Esophagus squamous epithelium (tissue), 5 donors: Measurements from ENCODE around the gene VSX1. TPM values are rescaled to one million over a fixed set of nuclear protein-coding genes. Genes with fewer than 3 reads are reported as not detected.

Experiments used
- DNase-seq: peaks from one replicate; lab custom pipeline; 2025; lab: John Stamatoyannopoulos, UW
- H3K27ac ChIP-seq, 4 donors: fragments of 200-600 bp; sonication (generic); one replicate each; pipeline ENCODE4 v1.5.1; 2016 to 2019; ENCODE audit warnings: mild to moderate bottlenecking in 1 of 4
- H3K27me3 ChIP-seq, 4 donors: fragments of 200-600 bp; sonication (generic); 1 replicate in 3 of 4; 2 replicates in 1 of 4; pipeline versions ENCODE4 v1.5.1 to v1.6.0; 2017 to 2021; ENCODE audit warnings: antibody characterized with exemption in 1 of 4
- H3K36me3 ChIP-seq, 3 donors: fragments of 200-600 bp; sonication (generic); one replicate each; pipeline ENCODE4 v1.5.1; 2016 to 2019
- H3K4me1 ChIP-seq, 3 donors: fragments of 200-600 bp; sonication (generic); one replicate each; pipeline ENCODE4 v1.5.1; 2017 to 2019
- H3K4me3 ChIP-seq, 4 donors: fragments of 200-600 bp; sonication (generic); 1 replicate in 3 of 4; 2 replicates in 1 of 4; pipeline ENCODE4 v1.5.1; 2016 to 2019; ENCODE audit warnings: mild to moderate bottlenecking in 2 of 4, moderate library complexity in 1 of 4
- H3K9me3 ChIP-seq, 3 donors: fragments of 200-600 bp; sonication (generic); one replicate each; pipeline ENCODE4 v1.5.1; 2016 to 2019
- POLR2A ChIP-seq, 4 donors: fragments of 450-650 bp; IDR thresholded peaks; one replicate each; pipeline ENCODE4 v1.6.1; 2017; ENCODE audit warnings: antibody characterized with exemption in 4 of 4, mild to moderate bottlenecking in 4 of 4, moderate library complexity in 3 of 4
- WGBS, 2 donors: methylation state at CpG; one replicate each; pipeline ENCODE4 v1.1.5; 2018; 5-methylcytosine and 5-hydroxymethylcytosine counted together
- intact Hi-C: fragments of 100-400 bp; cut with DNase I; formaldehyde crosslinking; loops from one replicate; pipeline ENCODE4 v1.15.0; 2022
- total RNA-seq, 4 donors: library from RNA; depleted of rRNA; stranded (reverse); fragments of >200 nt; gene quantifications; one replicate each; pipeline ENCODE4 v1.1.0, GENCODE V29; 2016
- TF ChIP-seq, protein P1 (sequence below), 6 experiments: fragments of 450-650 bp in 4 of 6; fragments of 200-600 bp in 2 of 6; sonication (generic) in 2 of 6; IDR thresholded peaks; one replicate each; pipeline ENCODE4 v1.5.1; 2016 to 2019; ENCODE audit warnings: antibody characterized with exemption in 6 of 6, mild to moderate bottlenecking in 4 of 6, moderate library complexity in 4 of 6
- donor health status: DM: yes; HTN: yes; CAD: no.

The VSX1 gene
- total RNA-seq, 4 donors from 2014 or later: not detected

DNA sequence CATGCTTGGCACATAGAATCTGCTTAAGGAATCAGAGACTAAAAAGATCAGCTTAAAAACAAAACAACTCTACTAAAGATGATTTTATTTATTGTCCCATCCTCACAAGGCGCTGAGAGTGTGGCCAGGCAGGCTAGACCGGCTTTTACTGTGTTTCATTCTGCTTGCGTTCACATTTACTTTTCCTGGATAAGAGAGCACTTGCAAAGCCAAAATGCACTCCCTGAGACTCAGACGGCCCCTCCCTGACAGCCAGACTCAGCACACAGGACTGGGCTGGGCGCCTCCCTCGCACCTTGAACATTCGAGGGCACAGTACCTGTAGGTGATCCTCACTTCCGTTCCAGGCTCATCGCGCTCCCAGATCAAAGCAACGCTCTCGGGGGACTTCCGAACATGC lies 34.2 kb downstream of the VSX1 start:
- intact Hi-C loops: no loop called here
- H3K4me3 ChIP-seq: no peak overlapping the region
- peak overlapping the region in 3 of 4 donors; percentile 46 to 96 (median 74) for H3K27ac ChIP-seq
- 68 to 83% methylated on average over 8 to 10 of the region's 13 CpGs for WGBS, 2 donors
- H3K4me1 ChIP-seq: peaks cover 41 to 96% (median 61%) of the 10 kb centered on the region in 3 donors
- no peaks in the 10 kb centered on the region for H3K27me3 ChIP-seq
- DNase-seq: no peak
- peaks cover 0 to 32% (median 7%) of the 10 kb centered on the region in 3 donors for H3K36me3 ChIP-seq
- H3K9me3 ChIP-seq: no peaks in the 10 kb centered on the region
- TF ChIP-seq, protein P1, sequence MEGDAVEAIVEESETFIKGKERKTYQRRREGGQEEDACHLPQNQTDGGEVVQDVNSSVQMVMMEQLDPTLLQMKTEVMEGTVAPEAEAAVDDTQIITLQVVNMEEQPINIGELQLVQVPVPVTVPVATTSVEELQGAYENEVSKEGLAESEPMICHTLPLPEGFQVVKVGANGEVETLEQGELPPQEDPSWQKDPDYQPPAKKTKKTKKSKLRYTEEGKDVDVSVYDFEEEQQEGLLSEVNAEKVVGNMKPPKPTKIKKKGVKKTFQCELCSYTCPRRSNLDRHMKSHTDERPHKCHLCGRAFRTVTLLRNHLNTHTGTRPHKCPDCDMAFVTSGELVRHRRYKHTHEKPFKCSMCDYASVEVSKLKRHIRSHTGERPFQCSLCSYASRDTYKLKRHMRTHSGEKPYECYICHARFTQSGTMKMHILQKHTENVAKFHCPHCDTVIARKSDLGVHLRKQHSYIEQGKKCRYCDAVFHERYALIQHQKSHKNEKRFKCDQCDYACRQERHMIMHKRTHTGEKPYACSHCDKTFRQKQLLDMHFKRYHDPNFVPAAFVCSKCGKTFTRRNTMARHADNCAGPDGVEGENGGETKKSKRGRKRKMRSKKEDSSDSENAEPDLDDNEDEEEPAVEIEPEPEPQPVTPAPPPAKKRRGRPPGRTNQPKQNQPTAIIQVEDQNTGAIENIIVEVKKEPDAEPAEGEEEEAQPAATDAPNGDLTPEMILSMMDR (IDR thresholded peaks at IDR 0.05): no peak
- no peak for TF ChIP-seq POLR2A (IDR thresholded peaks at IDR 0.05)

DNA sequence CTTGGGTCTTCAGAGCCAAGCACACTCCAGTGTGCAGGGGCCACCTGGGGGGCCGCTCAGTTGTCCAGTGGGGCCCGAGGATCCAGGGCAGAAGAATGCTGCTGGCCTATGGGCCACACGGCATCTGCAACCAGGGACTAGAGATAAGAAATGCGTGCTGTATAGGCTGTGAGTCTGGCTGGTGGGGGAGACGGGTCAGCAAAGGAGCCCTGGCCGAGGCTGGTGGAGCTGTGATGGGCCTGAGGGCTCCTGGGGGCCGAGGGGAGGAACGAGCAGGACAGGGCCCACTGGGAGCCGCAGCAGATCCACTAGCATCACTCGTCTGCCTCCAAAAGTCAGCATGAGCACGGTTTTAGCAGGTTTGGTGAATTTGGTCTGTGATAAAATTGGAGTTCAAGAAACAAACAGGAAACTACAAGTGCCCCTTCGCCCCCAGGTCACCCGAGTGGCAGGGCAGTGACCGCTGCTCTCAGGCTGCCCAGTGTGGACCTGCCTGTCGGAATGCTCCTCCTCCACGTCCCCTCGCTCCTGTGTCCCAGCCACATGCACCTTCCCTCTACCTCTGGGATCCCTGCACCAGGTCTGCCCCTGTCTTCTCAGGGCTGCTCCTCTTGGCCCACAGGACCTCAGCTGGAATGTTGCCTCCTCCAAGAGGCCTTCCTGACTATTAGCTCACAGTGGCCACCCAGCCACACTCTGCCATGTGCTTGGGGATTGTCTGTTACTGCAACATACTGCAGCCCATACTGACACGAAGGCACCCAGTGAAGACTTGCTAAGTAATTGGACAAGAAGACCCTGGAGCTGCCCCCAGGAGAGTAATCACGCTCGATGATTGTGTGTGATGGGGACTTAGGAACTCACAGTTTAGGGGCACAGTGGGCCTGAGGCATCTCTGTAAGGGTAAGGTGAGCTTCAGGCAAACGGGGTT lies 34.9 kb downstream of the VSX1 start:
- DNase-seq: no peak
- Histone ChIP-seq H3K4me1 (peaks cover 41 to 96% (median 61%) of the 10 kb centered on the region in 3 donors), H3K36me3 (peaks cover 0 to 32% (median 7%) of the 10 kb centered on the region in 3 donors), H3K4me3 (no peak overlapping the region), H3K9me3 (no peaks in the 10 kb centered on the region), H3K27ac (peak overlapping the region in 3 of 4 donors; percentile 32 to 96 (median 64)), H3K27me3 (no peaks in the 10 kb centered on the region)
- TF ChIP-seq POLR2A (IDR thresholded peaks at IDR 0.05): no peak
- TF ChIP-seq, protein P1 (IDR thresholded peaks at IDR 0.05): no peak
- 79 to 91% methylated on average over 10 to 19 of the region's 21 CpGs for WGBS, 2 donors
- intact Hi-C loops: no loop called here

DNA sequence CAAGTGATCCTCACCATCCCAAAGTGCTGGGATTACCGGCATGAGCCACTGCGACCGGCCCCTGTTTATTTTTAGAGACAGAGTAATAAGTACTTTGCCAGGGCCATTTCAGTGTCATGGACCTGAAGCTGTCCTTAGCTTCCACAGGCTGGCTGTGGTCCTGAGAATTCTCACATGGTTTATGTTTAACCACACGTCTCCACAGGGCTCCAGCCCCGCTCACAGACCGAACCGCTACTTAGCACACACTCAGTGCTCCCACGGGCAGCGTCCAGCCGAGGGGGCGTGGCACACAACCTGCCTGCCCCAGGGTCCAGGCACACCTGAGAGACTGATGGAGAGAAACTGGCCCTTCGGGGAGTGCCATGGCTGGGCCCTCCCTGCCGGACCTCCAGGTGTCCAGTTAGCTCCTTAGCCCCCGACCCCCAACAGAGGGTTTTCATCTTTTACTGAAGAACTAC lies 35.7 kb downstream of the VSX1 start:
- H3K4me3 ChIP-seq: no peak overlapping the region
- intact Hi-C loops: no loop called here
- TF ChIP-seq, protein P1 (IDR thresholded peaks at IDR 0.05): no peak
- TF ChIP-seq POLR2A (IDR thresholded peaks at IDR 0.05): no peak
- peaks cover 0 to 32% (median 7%) of the 10 kb centered on the region in 3 donors for H3K36me3 ChIP-seq
- peaks cover 48 to 96% (median 60%) of the 10 kb centered on the region in 3 donors for H3K4me1 ChIP-seq
- H3K27ac ChIP-seq: peak overlapping the region in 2 of 4 donors; percentile 10 to 64
- DNase-seq: no peak
- no peaks in the 10 kb centered on the region for H3K9me3 ChIP-seq
- WGBS, 2 donors: 68 to 87% methylated on average over 5 to 13 of the region's 14 CpGs
- H3K27me3 ChIP-seq: no peaks in the 10 kb centered on the region

DNA sequence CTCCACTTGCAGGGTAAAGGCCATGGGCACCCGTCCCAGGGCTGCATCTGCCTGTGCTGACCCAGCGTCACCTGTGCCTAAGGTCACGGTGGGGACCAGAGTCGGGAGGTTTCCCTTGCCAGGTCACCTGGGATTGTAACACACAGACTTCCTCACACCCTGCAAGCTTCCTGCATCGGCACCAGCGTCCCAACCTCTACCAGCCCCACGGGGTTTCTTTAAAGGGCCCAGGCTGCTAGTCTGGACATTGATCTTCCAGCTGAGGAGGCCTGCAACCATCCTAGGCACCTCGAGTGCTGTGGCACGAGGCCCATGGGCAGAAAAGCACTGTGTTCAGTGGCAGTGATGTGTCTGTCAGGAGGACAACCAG lies 36.6 kb downstream of the VSX1 start:
- intact Hi-C loops: no loop called here
- 50 to 56% methylated on average over 3 to 7 of the region's 9 CpGs for WGBS, 2 donors
- Histone ChIP-seq H3K27me3 (no peaks in the 10 kb centered on the region), H3K27ac (peak overlapping the region in 2 of 4 donors; percentile 2 to 36), H3K36me3 (peaks cover 0 to 32% (median 7%) of the 10 kb centered on the region in 3 donors), H3K4me3 (no peak overlapping the region), H3K4me1 (peaks cover 54 to 96% (median 61%) of the 10 kb centered on the region in 3 donors), H3K9me3 (no peaks in the 10 kb centered on the region)
- TF ChIP-seq POLR2A (IDR thresholded peaks at IDR 0.05): no peak
- TF ChIP-seq, protein P1 (IDR thresholded peaks at IDR 0.05): no peak
- DNase-seq: no peak
